GM18526 (cell line): Measurements from ENCODE around the gene QRICH1.

Source experiments
- POLR2A ChIP-seq: IDR thresholded peaks from 3 replicates; pipeline ENCODE4 v1.6.1; 2011; ENCODE audit not compliant: insufficient read length; ENCODE audit errors: extremely low read depth

The QRICH1 gene

DNA sequence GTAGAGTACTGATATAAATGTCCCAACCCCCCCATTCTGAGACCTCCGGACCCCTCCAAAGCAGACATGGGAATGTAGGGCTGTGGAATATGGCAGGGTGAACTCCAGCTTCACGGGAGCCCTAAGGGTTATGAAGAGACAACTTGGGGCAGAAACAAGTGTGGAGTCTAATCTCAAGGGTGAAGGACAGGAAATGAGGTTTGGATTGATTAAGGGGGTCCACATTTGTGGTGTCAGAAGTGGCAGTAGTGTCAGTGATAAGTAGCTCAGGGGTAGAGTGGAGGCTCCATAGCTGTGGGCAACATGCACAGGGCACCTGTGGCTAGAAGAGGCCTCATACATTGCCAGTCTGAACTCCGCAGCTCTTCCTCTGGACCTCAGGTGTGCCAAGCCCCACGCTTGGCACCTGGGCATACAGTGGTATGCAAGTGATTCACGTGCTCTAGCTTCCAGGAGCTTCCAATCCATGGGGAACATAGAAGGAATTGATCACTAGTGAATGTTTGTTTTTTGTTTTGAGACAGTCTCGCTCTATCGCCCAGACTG is 108.0 kb downstream of the QRICH1 start:
- TF ChIP-seq POLR2A: no peak

DNA sequence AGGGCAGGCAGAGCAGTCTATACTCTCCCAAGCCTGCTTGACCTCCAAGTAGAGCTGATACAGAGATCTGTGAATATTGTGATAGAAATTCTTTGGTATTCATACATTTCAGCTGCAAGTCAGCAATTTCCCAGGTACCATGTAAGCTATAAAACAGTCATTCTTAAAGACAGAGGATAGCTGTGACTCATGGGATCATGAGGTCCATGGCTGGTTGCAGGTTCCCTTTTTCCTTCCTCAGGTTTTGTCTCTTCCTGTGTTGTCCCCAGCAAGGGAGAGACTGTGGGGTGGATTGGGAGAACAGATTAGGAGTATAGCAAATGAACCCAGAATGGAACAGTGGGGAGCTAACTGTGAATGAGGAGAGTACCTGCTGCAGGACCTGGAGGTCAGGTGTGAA is 109.2 kb downstream of the QRICH1 start:
- TF ChIP-seq POLR2A: no peak

- TF ChIP-seq POLR2A: no peak
Measured at GRCh38 chr3:48983096-48983495, 110.8 kb downstream of the QRICH1 start.

DNA sequence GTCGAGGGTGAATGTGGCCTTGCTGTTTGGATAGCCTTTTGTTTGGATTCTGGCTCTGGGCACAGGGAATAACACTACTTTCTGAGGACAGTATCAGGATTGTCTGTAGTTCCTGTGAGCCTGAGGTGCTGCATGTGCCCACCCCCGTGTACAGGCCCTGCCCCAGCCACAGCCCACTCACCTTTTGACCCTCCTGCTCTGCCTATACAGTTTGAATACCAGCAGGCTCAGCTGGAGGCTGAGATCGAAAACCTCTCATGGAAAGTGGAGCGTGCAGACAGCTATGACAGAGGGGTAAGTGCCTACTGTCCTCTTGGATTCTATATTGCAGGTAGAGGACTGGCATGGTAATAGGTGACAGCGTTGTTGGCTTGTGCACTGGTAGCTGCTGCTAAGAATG is 111.2 kb downstream of the QRICH1 start:
- no peak for TF ChIP-seq POLR2A

DNA sequence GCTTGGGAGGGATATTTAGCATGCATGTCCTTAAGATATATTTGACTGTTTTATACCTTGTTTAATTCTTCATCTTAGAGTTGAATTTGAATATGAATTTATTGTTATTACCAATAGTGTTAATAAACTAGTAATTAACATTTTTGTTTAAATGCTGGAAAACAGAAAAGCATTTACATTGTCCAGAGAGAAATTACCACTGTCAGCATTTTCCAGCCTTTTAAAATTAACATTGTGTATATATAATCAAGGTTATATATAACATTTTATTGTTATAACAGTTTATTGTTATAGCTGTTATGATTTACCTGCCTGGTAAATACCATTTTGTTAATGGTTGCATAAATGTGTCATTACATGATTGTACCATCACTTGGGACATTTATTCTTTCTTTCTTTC is 111.9 kb downstream of the QRICH1 start:
- TF ChIP-seq POLR2A: no peak

- no peak for TF ChIP-seq POLR2A
Measured at GRCh38 chr3:48980295-48980694, 113.6 kb downstream of the QRICH1 start.
